Body of pancreas (tissue), 4 donors: ENCODE data around the gene ZNF565. TPM values are rescaled to one million over a fixed set of nuclear protein-coding genes. Genes with fewer than 3 reads are reported as not detected.
"Not testable (repeated sequence)": the region's sequence is repeated elsewhere in the genome, so short reads cannot be mapped to it uniquely, and the experiment has no call there.

ENCODE experiments used
- ATAC-seq: fragments of 150-250 bp; one replicate; pipeline ENCODE4 v1.9.1; 2016
- DNase-seq, 4 donors: peaks; one replicate each; pipeline ENCODE4 v3.0.0-alpha.2; 2019
- H3K27ac ChIP-seq, 4 donors: fragments of 200-600 bp; sonication (generic); 1 replicate in 3 of 4; 2 replicates in 1 of 4; pipeline versions ENCODE4 v1.5.1 to v1.6.1; 2016 to 2019; ENCODE audit warnings: mild to moderate bottlenecking in 1 of 4, mixed read lengths in 1 of 4, moderate library complexity in 1 of 4
- H3K27me3 ChIP-seq, 2 donors: fragments of 200-600 bp; sonication (generic); one replicate each; pipeline ENCODE4 v1.6.0; 2016; ENCODE audit warnings: mild to moderate bottlenecking in 1 of 2
- H3K36me3 ChIP-seq, 2 donors: fragments of 200-600 bp; sonication (generic); replicated peaks in 1 of 2; 2 replicates each; pipeline ENCODE4 v1.5.1; 2016; ENCODE audit warnings: low read depth in 2 of 2; ENCODE audit not compliant: insufficient read depth in 1 of 2
- H3K4me1 ChIP-seq: fragments of 200-600 bp; sonication (generic); one replicate; pipeline ENCODE4 v1.6.0; 2016
- H3K4me3 ChIP-seq, 2 donors: fragments of 200-600 bp; sonication (generic); 1 replicate in 1 of 2; 2 replicates in 1 of 2; pipeline ENCODE4 v1.5.1; 2016 to 2019
- H3K9me3 ChIP-seq, 3 donors: fragments of 200-600 bp; sonication (generic); 1 replicate in 2 of 3; 2 replicates in 1 of 3; pipeline ENCODE4 v1.5.1; 2016
- POLR2A ChIP-seq, 3 donors: fragments of 450-650 bp; IDR thresholded peaks; one replicate each; pipeline ENCODE4 v1.6.1; 2016; ENCODE audit warnings: antibody characterized with exemption in 3 of 3, mild to moderate bottlenecking in 2 of 3
- WGBS, 2 donors: methylation state at CpG; one replicate each; pipeline ENCODE4 v1.1.5; 2017; 5-methylcytosine and 5-hydroxymethylcytosine counted together
- intact Hi-C: fragments of 100-400 bp; cut with DNase I; formaldehyde crosslinking; loops from one replicate; pipeline ENCODE4 v1.15.1; 2023
- total RNA-seq, 2 donors: library from RNA; depleted of rRNA; stranded (reverse); fragments of >200 nt; gene quantifications; one replicate each; pipeline ENCODE4 v1.1.0, GENCODE V29; 2016
- TF ChIP-seq, protein P1 (sequence below), 7 experiments: fragments of 450-650 bp in 4 of 7; fragments of 200-600 bp in 3 of 7; sonication (generic) in 3 of 7; IDR thresholded peaks; one replicate each; pipeline ENCODE4 v1.5.1; 2016 to 2019; ENCODE audit warnings: antibody characterized with exemption in 7 of 7

Gene ZNF565
- total RNA-seq, 2 donors from 2014 or later, result 4.9 to 5.3 TPM

DNA sequence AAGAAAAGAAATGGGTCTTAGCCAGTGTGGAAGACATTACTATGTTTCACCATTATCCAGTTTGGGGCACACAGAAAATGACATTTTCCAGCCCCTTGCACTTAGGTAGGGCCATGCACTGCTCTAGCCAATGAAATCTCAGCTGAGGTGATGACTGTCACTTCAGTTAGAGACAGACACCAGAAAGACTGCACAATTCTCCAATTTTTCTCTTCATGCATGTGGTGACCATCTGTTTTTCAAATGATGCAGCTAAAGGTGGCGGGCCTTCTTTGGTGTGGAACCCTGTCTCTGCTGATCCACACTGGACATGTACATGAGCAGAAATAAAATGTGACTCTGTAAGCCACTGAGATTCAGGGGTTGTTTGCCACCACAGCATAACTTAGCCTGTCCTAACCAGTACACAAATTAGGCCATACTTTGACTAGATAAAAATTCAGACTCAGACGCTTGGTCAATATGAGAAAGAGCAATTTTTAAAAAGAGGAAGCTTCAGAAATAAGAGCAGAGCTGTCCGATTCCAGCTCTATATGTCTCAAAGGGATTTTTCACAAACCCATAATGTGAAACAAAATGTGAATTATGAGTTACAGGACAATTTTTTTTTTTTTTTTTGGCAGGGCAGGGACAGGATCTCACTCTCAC lies 6.7 kb downstream of the ZNF565 start:
- ATAC-seq, result no peak
- no peak overlapping the region for H3K27ac ChIP-seq
- H3K9me3 ChIP-seq, result no peaks in the 10 kb centered on the region
- intact Hi-C loops, result no loop called here
- no peaks in the 10 kb centered on the region for H3K27me3 ChIP-seq
- no peak overlapping the region for H3K4me3 ChIP-seq
- WGBS, 2 donors, result 80 to 92% methylated on average over 3 of the region's 3 CpGs
- no peak for DNase-seq
- no peaks in the 10 kb centered on the region for H3K36me3 ChIP-seq
- H3K4me1 ChIP-seq, result no peaks in the 10 kb centered on the region
- no peak for TF ChIP-seq POLR2A (IDR thresholded peaks at IDR 0.05)
- TF ChIP-seq, protein P1, sequence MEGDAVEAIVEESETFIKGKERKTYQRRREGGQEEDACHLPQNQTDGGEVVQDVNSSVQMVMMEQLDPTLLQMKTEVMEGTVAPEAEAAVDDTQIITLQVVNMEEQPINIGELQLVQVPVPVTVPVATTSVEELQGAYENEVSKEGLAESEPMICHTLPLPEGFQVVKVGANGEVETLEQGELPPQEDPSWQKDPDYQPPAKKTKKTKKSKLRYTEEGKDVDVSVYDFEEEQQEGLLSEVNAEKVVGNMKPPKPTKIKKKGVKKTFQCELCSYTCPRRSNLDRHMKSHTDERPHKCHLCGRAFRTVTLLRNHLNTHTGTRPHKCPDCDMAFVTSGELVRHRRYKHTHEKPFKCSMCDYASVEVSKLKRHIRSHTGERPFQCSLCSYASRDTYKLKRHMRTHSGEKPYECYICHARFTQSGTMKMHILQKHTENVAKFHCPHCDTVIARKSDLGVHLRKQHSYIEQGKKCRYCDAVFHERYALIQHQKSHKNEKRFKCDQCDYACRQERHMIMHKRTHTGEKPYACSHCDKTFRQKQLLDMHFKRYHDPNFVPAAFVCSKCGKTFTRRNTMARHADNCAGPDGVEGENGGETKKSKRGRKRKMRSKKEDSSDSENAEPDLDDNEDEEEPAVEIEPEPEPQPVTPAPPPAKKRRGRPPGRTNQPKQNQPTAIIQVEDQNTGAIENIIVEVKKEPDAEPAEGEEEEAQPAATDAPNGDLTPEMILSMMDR (IDR thresholded peaks at IDR 0.05), result no peak

DNA sequence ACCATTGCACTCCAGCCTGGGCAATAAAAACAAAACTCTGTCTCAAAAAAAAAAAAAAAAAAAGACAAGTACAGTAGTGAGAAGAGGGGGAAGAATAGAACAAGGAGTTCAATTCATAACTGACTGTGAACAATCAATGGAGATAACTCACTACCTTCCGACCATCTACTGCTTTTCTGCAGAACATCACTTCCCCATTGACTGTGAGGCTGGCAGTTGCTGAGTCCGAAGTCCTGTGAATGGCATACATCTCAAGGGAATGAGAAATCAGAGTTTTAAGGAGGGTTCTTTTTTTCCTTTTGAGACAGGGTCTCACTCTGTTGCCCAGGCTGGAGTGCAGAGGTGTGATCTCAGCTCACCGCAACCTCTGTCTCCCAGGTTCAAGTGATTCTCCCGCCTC lies 11.2 kb downstream of the ZNF565 start:
- intact Hi-C loops, result no loop called here
- Histone ChIP-seq H3K9me3 (no peaks in the 10 kb centered on the region), H3K4me1 (no peaks in the 10 kb centered on the region), H3K36me3 (no peaks in the 10 kb centered on the region), H3K27ac (no peak overlapping the region), H3K4me3 (no peak overlapping the region), H3K27me3 (no peaks in the 10 kb centered on the region)
- WGBS, 2 donors, result 96 to 100% methylated on average over 4 of the region's 4 CpGs
- DNase-seq (no peak), ATAC-seq (no peak)
- TF ChIP-seq, protein P1 (IDR thresholded peaks at IDR 0.05), result no peak
- no peak for TF ChIP-seq POLR2A (IDR thresholded peaks at IDR 0.05)

DNA sequence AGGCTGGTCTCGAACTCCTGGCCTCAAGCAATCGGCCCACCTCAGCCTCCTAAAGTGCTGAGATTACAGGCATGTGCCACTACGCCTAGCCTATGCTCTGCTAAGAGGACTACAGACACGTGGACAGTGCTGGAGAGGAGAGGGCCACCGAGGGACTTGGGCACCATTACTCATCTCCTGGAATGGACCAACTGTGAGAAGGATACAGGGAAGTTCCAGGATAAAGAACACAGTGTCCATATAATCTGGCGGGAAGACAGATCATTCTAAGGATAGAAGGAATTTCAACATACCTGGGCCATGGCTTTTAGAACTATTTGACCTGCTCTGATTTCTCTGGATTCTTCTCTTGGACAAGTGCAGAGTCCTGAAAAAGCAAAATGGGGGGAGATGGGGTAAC lies 12.8 kb downstream of the ZNF565 start:
- DNase-seq, result no peak
- no peaks in the 10 kb centered on the region for H3K36me3 ChIP-seq
- H3K9me3 ChIP-seq, result no peaks in the 10 kb centered on the region
- no peak overlapping the region for H3K27ac ChIP-seq
- H3K4me3 ChIP-seq, result no peak overlapping the region
- H3K4me1 ChIP-seq, result no peaks in the 10 kb centered on the region
- ATAC-seq, result no peak
- TF ChIP-seq POLR2A (IDR thresholded peaks at IDR 0.05), result no peak
- TF ChIP-seq, protein P1 (IDR thresholded peaks at IDR 0.05), result no peak
- intact Hi-C loops, result no loop called here
- 85 to 89% methylated on average over 6 of the region's 6 CpGs for WGBS, 2 donors
- H3K27me3 ChIP-seq, result no peaks in the 10 kb centered on the region

DNA sequence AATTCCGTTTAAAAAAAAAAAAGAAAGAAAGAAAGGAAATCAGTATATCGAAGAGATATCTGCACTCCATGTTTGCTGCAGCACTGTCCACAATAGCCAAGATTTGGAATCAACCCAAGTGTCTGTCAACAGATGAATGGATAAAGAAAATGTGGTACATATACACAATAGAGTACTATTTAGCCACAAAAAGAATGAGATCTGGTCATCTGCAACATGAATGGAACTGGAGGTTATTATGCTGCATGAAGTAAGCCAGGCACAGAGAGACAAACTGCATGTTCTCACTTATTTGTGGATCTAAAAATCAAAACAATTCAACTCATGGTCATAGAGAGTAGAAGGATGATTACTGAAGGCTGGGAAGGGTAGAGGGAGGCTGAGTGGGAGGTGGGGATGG lies 16.3 kb downstream of the ZNF565 start:
- Histone ChIP-seq H3K4me3 (no peak overlapping the region), H3K9me3 (no peaks in the 10 kb centered on the region), H3K36me3 (no peaks in the 10 kb centered on the region), H3K27ac (no peak overlapping the region), H3K4me1 (no peaks in the 10 kb centered on the region), H3K27me3 (no peaks in the 10 kb centered on the region)
- DNase-seq (no peak), ATAC-seq (no peak)
- WGBS, 2 donors, result 82 to 85% methylated on average over 2 of the region's 2 CpGs
- TF ChIP-seq, protein P1 (IDR thresholded peaks at IDR 0.05), result no peak
- no peak for TF ChIP-seq POLR2A (IDR thresholded peaks at IDR 0.05)
- intact Hi-C loops, result no loop called here

DNA sequence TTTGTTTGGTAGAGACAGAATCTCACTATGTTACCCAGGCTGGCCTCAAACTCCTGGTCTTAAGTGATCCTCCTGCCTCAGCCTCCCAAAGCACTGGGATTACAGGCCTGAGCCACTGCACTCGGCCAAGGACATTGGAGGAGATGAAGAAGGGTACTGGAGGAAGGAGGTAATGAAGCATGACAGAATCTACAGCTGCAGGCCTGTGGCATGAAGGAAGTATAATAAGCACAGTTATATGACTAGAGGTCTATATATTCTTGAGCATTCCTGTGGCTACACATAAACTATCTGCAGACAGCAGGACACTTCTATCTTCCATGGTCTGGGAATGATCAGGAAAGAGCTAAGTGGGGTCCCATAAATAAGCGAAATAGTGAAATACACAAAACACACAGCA lies 18.2 kb downstream of the ZNF565 start:
- H3K27me3 ChIP-seq, result no peaks in the 10 kb centered on the region
- DNase-seq (no peak), ATAC-seq (no peak)
- TF ChIP-seq POLR2A (IDR thresholded peaks at IDR 0.05), result no peak
- TF ChIP-seq, protein P1 (IDR thresholded peaks at IDR 0.05), result no peak
- no peak overlapping the region for H3K4me3 ChIP-seq
- H3K4me1 ChIP-seq, result no peaks in the 10 kb centered on the region
- H3K36me3 ChIP-seq, result no peaks in the 10 kb centered on the region
- no peak overlapping the region for H3K27ac ChIP-seq
- H3K9me3 ChIP-seq, result no peaks in the 10 kb centered on the region
- intact Hi-C loops, result no loop called here
- WGBS, 2 donors, result 87 to 100% methylated on average over 2 of the region's 2 CpGs

DNA sequence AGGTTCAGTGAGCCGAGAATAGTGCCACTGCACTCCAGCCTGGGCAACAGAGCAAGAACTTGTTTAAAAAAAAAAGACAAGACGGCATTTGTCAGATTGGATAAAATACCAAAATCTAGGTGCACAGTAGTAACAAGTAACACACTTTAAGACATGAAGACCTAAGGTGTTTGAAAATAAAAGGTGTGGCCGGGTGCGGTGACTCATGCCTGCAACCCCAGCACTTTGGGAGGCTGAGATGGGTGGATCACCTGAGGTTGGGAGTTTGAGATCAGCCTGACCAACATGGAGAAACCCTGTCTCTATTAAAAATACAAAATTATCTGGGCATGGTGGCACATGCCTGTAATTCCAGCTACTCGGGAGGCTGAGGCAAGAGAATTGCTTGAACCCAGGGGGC lies 27.7 kb downstream of the ZNF565 start:
- intact Hi-C loops, H3K4me3 ChIP-seq, DNase-seq, H3K27ac ChIP-seq, H3K4me1 ChIP-seq, H3K36me3 ChIP-seq, ATAC-seq, H3K27me3 ChIP-seq, H3K9me3 ChIP-seq: not testable (repeated sequence)
- 94 to 96% methylated on average over 5 of the region's 5 CpGs for WGBS, 2 donors
